HG03575 (cell line): ENCODE measurements around the gene GFI1B.
"Not testable (repeated sequence)": the region's sequence is repeated elsewhere in the genome, so short reads cannot be mapped to it uniquely, and the experiment has no call there.

Experiments used
- ATAC-seq: cut with Tn5 transposase; IDR thresholded peaks from one replicate; pipeline ENCODE4 v1.9.1; 2021; ENCODE audit not compliant: unreplicated experiment, insufficient number of reproducible peaks, low FRiP score; ENCODE audit errors: extremely low read depth

Gene GFI1B

DNA sequence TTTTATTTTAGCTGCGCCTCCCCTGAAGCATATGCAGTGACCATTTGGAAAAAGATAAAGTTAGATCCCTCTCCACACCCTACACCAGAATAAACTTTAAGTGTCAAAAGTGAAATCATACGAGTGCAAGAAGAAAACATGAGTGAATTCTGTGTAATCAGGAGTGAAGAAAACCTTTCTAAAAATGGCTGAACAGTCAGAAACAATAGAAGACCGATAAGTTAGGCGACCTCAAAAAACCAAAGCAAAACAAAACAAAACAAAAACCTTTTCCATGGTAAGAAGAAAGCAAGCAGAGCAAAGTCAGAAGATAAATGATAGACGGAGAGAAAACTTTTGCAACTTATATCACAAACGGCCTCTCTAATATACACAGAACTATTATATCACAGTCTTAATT, 17.5 kb upstream of the GFI1B start:
- ATAC-seq: no peak

DNA sequence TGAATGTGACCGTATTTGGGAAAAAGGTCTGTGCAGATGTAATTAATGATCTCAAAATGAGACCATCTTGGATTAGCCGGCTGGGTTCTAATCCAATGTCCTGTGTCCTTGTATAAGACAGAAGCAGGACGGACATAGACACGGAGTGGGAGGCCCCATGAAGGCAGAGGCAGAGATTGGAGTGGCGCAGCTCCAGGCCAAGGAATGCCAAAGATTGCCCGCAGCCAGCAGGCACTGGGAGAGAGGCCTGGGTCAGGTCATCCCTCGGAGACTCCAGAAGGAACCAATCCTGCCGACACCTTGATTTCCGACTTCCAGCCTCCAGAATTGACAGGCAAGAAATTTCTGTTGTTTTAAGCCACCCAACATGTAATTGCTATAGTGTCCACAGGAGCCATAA, 13.0 kb upstream of the GFI1B start:
- ATAC-seq: no peak

DNA sequence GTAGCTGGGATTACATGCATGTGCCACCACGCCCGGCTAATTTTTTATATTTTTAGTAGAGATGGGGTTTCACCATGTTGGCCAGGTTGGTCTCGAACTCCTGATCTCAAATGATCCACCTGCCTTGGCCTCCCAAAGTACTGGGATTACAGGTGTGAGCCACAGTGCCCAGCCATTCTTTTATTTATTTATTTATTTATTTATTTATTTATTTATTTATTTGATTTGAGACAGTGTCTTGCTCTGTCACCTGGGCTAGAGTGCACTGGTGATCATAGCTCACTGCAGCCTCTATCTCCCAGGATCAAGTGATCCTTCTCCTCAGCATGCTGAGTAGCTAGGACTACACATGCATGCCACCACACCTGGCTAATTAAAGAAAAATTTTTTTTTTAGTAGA, 10.6 kb upstream of the GFI1B start:
- not testable (repeated sequence) for ATAC-seq

DNA sequence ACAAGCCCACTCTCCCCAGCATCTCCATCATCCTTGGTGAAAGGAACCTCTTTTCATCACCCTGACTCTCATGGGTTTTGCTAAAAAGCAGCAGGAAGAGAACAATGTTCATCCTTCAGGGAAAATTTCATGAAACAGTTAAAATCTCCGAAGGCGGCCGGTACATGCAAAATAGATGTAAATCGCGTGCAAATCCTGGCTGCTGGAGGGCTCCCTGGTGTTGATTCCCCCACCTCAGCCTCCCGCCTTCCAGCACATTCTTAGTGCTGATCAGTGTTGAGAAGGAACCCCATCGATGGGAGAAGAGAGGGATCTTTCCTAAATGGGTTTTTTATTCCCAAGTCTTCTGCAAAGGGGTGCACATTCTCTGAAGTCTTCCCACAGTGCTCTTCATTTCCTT, 8.7 kb upstream of the GFI1B start:
- no peak for ATAC-seq

DNA sequence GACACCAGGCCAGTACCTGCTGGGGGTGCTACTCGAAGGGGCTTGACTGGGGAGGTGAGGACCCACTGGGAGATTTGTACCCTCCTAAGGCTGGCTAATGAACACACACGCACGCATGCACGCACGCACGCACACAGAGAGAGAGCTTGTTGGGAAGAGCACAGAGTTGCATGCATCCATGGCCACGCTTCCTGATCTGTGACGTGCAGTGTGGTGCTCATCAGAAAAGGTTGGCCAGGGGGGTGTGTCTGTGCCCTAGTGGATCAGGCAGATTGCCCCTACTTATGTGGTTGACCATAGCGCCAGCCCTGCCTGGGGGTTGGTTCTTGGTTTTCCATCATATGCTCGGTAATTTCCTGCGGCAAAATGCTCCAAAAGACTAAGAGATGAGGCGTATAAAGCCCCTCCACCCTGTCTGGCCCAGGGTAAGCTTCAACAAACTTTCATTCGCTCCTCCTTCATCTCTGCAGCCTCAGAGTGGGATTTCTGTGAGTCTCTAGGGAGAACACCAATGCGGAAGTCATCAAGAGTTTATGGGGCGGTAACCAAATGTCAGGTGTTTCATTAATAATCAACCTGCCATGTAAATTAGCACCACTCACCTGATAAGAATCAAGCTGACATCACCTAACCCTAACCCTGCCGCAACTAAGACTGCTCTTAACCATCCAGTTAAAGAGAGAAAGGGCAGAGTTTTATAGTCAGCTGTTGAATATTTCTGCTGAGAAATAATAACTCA, 8.0 kb upstream of the GFI1B start:
- no peak for ATAC-seq

DNA sequence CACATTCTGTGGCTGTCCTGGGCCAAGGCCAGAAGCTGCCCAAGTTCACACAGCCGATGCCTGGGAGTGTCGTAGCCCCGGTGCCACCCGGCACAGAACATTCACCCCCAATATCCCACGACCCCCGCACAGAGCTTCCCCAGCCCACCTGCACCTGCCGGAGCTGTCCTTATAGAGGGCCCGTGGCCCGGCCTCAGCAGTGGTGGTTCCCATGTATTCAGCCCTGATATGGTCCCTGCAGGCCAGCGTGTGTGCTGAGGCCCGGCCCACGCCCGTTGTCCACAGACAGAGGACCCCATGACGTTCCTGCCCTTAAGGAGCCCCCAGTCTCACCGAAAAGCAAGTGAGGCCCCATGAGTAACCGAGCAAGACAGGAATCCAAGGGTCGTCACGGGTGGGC, 5.3 kb upstream of the GFI1B start:
- no peak for ATAC-seq

DNA sequence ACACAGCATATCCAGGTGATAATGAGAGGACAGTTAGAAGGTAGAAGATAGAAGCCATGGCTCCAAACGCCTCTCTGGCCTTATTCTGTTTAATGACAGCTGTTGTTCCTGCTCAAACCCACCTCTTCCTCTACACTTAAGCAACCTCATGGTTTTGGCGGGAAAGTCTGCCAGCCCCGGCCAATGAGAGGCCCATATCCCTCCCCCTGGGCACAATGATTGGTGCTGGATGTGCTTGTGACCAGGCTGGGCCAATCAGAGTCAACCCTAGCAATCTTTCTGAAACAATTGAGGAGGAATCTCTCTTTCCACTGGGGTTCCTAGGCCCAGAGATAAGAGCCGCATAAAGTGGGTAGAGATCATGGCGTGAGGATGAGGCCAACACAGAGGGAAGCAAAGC, 4.8 kb upstream of the GFI1B start:
- ATAC-seq: no peak

DNA sequence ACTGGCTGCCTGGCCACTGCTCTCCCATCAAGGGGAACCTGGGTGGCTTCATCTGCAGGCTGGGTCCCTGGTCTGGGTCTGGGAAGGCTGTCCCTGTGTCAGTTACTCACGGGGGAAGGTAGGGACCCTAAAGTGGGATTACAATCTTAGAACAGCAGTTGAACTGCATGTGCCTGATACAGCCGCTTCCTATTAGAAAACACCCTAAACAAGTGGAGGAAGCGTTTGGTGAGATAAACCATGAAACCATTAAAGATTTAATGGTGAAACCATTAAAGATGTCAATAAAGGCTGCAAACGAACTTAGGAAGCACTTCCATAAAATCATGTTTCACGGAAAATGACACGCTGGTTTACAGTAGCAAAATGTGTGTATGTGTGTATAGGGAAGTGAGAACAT, 2.5 kb upstream of the GFI1B start:
- no peak for ATAC-seq

DNA sequence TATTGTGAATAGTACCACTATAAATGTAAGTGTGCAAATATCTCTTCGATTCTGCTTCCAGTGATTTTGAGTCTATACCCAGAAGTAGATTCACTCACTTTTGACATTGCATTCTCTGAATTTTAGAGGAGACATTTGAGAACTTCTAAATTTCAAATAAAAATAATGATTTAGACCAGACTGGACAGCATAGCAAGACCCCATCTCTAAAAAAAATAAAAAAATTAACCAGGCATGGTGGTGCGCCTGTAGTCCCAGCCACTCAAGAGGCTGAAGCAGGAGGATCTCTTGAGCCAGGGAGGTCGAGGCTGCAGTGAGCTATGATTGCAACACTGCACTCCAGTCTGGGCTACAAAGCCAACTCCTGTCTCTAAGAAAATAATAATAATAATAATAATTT, 1.9 kb upstream of the GFI1B start:
- ATAC-seq: no peak

DNA sequence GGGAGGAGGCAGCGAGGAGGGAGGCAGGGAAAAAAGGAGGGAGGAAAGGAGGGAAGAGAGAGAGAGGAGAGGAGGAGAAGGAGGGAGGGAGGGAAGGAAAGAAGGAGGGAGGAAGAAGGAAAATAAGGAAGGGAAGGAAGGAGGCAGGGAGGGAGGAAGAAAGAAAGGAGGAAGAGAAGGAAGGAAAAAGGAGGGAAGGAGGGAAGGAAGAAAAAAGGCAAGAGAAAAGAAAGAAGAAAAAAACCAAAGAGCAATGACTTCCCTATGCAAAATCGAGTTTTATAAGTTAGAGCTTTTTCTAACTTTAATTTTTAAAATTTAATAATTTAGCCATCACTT, 413 bp upstream of the GFI1B start:
- no peak for ATAC-seq

DNA sequence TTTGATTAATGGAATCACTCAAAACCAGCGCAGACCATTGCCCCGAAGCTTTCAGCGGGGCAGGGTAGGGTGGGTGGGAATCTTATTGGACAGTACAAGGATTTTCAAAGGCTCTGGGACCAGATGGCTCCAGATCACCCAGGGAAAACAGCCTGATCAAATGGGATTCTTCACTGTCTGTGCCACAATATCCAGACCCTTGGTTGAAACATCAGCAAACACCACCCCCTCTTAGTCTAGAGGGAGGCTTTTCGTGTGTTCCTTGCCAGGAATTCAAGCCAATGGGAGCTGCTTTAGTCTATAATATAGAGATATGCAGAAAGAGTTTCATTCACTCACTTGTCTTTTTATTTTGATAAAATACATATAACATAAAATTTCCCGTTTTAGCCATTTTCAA, 1.7 kb downstream of the GFI1B start:
- no peak for ATAC-seq

DNA sequence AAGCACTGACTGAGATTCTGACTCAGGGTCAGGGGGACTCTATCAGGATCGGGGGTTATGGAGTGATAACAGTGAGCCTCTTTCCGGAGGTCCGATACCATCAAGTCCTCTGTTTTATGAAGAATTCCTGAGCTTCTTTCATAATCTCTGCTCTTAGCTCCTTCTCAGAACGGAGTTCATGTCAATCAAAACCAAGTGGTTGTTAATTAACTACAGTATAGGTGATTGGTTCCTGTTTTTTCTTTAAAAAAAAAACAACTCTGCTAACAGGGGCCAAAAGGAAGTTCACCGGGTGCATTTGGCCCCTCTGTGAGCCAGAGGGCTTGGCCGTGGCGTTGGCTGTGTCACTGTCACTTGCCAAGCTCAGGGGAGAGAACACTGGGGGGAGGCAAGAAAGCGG, 4.0 kb downstream of the GFI1B start:
- no peak for ATAC-seq

DNA sequence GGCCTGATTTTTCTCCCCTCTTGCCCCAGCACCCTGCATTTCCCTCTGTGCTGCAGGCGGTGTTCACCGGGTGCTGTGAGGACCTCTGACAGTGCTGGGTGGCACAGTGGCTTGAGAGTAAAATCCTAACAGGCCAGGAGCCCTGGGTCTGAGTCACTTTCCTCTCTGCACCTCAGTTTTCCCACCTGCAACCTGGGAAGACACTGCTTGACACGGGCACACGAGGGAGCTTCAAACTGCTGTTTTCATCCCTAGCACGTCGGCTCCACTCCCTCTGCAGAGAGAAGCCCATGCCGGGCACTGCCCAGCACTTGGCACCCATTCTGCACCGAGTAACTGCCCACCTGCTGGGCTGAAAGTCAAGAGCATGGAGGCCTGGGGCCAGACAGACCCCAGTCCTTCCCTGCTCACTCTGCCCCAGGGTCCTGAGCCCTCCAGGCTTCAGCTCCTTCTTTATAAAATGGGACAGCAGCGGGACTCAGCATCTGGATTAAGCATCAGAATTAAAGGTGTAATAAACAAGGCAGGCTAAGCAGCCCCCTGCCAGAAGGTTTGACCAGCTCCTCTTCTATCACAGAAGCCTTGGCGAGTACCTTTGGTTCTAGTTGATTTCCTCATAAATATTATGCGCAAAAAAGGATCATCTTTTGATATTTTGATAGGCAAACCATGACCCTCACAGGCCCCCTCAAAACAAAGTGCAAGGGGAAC, 5.2 kb downstream of the GFI1B start:
- ATAC-seq: no peak

DNA sequence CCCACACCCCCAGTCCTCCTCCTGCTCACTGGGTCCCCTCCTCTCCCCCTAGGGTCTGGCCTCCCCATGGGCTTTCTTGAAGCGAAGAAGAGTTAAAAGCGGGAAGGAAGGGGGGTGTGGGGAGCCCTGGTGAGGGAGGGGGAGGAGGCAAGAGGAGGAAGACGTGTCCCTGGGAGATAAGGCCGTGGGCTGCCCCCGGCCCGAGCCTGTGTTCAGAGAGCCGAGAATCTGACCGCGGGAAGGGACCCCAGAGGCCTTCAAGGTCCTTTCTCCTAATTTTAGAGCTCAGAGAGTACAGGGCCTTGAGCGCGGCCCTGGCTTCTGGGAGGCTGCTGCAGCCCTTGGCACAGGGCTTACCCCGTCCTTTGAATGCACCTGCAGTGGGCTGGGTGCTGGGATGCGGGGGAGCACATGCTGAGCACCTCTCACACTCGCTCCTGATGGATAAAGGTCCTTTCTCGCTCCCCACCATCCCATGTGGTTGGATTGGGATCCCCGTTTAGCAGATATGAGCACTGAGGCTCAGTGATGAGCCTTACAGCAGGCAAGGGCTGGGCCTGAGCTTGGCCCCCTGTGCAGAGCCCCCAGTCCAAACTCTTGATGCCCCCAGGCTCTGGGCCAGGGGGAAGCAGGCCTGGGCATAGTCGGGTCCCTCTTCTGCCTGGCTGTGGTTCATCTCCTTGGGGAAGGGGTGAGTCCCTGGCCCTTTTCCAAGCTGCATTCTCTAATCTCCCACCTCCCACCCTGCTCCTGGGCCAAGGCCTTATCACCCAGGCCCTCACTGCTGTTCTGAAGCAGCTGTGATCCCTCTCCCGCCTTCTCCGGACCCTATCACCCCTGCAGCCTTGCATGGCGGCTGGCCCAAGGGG, 5.9 kb downstream of the GFI1B start:
- no peak for ATAC-seq

DNA sequence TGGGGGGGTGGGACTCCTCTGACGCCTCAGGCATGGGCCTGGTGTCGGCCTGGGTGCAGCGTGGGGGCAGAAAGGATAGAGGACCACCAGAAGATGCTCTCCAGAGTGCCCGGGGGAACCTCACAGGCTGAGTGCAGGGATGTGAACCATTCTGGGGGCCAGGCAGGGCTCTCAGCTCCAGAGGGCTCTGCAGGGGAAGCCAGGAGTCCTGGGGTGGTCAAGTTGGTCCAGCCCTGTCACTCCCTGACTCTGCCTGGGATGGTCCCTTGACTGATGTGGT, 6.5 kb downstream of the GFI1B start:
- no peak for ATAC-seq

DNA sequence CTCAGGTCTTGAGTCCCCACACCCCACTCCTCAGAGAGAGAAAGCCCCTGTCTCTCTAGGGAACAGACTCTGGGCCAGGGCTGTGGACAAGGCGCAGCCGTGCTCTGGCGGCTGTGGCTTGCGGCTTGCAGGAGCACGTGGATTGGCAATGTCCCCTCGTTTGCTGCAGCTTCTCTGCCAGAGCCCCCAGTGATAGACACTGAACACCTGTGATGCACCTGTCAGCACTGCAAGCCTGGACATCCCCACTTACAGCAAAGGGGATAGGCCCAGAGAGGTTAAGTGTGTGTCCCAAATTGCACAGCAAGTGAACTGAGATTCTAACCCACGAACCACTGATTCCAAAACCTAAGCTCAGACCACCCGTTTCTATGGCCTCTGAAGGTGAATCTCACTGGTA, 7.0 kb downstream of the GFI1B start:
- ATAC-seq: no peak

DNA sequence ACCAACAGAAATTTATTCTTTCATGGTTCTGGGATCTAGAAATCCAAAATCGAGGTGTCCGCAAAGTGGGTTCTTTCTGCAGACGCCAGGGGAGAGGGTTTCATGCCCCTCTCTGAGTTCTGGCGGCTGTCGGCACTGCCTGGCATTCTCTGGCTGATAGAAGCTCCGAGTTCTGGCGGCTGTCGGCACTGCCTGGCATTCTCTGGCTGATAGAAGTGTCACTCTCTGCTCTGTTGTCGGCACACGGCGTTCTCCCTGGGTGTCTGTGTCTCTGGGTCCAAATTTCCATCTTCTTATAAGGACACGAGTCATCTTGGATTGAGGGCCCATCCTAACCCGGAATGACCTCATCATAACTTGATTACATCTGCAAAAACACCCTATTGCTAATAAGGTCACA, 7.6 kb downstream of the GFI1B start:
- no peak for ATAC-seq

DNA sequence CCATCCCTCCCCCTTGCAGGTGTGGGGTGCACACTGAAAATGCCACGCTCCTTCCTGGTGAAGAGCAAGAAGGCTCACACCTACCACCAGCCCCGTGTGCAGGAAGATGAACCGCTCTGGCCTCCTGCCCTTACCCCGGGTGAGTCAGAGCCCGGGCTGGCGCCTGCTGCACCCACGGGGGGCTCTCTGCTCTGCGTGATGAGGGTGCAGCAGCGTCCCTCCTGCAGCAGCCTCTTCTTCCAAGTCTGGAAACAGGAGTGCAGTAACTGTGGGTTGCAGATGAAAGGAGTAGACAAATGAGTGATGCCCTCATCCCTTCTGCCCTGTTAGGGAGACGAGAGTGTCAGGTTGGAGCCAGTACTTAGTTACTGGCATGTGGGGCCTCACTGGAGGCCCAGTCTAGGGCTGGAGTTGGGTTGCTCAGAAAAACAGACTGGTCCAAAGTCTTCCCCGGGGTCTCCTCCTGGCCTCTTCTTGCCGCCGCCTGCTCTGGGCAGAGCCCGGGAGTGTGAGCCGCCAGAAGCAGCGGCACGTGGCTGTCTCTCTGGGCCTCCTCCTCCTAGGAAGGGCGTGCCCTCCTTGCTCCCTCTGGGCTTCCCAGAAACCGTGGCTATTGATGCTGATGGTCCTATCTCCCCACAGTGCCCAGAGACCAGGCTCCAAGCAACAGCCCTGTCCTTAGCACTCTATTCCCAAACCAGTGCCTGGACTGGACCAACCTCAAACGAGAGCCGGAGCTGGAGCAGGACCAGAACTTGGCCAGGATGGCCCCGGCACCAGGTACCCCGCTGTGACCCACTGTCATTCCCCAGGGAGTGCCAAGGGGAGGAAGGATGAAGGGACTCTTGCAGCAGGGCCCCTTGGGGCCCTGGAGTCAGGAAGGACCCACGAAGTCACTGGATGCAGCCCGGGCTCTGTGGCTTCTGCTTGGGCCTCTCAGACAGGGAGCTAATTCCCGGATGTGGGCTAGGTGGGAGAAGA, 8.4 kb downstream of the GFI1B start:
- ATAC-seq: no peak
